ENCODE data around the gene DPYSL4. TPM values are rescaled to one million over a fixed set of nuclear protein-coding genes. Genes with fewer than 3 reads are reported as not detected.

Gene DPYSL4
- total RNA-seq, 1 experiment from 2014 or later: 26.3 TPM

GRCh38 chr10:132139526-132139925, 47.2 kb upstream of the DPYSL4 start:
- H3K14ac ChIP-seq (ENCODE audit: insufficient read depth, low read length): no peak overlapping the region

More at GRCh38 chr10:132139526-132139925, 47.2 kb upstream of the DPYSL4 start:
- Histone ChIP-seq H3K23ac (ENCODE audit: insufficient read length, low read depth, low read length) (no peak overlapping the region), H2BK12ac (ENCODE audit: insufficient read length, low read depth, low read length) (no peak overlapping the region), H3K56ac (ENCODE audit: insufficient read length, low read depth, low read length) (no peak overlapping the region), H4K20me1 (ENCODE audit: control insufficient read depth, insufficient read depth, insufficient read length) (no peaks in the 10 kb centered on the region), H4K8ac (replicated peaks; ENCODE audit: insufficient read length, low read depth, low read length) (no peak overlapping the region), H2BK5ac (ENCODE audit: insufficient read length, low read length) (no peak overlapping the region), H4K5ac (ENCODE audit: insufficient read length, low read depth, low read length) (no peak overlapping the region), H2BK15ac (ENCODE audit: low read depth, low read length) (no peak overlapping the region), H3K27me3 (ENCODE audit: insufficient read depth, low read length) (no peaks in the 10 kb centered on the region), H2BK20ac (ENCODE audit: low read depth, low read length, poor library complexity, severe bottlenecking) (no peak overlapping the region), H2AK5ac (ENCODE audit: insufficient read length, low read length) (no peak overlapping the region), H3K79me2 (ENCODE audit: insufficient read depth, low read length) (no peaks in the 10 kb centered on the region), H3K27ac (ENCODE audit: insufficient read length, low read depth, low read length) (no peak overlapping the region), H3T11ph (ENCODE audit: low read length) (no peak overlapping the region), H3K23me2 (ENCODE audit: insufficient read length, low read depth, low read length, poor library complexity, severe bottlenecking) (no peaks in the 10 kb centered on the region), H3K9me3 (ENCODE audit: control insufficient read depth, low read depth, low read length) (no peaks in the 10 kb centered on the region), H2BK120ac (ENCODE audit: low read depth, low read length, poor library complexity, severe bottlenecking) (no peak overlapping the region), H3K4me2 (ENCODE audit: insufficient read depth, insufficient read length, low read length) (no peak overlapping the region), H4K91ac (ENCODE audit: insufficient read length, low read depth, low read length) (no peak overlapping the region), H3K4ac (ENCODE audit: low read depth, low read length) (no peak overlapping the region), H3K4me1 (ENCODE audit: insufficient read depth, low read length) (no peaks in the 10 kb centered on the region), H3K18ac (ENCODE audit: insufficient read length, low read depth, low read length) (no peak overlapping the region), H3K79me1 (ENCODE audit: insufficient read depth, low read depth, low read length, poor library complexity, severe bottlenecking) (no peaks in the 10 kb centered on the region), H3K9ac (ENCODE audit: extremely low read depth, insufficient read length, low read length) (no peak overlapping the region), H2AFZ (ENCODE audit: low read length) (no peak overlapping the region)
- no peaks in the 10 kb centered on the region for H3K9me3 Mint-ChIP-seq
- WGBS (ENCODE audit: extremely low coverage, insufficient read length, low lambda C conversion rate): no CpG with 5 or more reads among the region's 10 CpGs
- DNase-seq: no peak
- no peak overlapping the region for H3K27ac Mint-ChIP-seq
- no peak for TF ChIP-seq CTCF (conservative IDR thresholded peaks at IDR 0.05)
- no peak overlapping the region for H3K4me3 Mint-ChIP-seq
- H3K36me3 Mint-ChIP-seq (ENCODE audit: insufficient read depth in 1 of 3, low read depth in 3 of 3): no peaks in the 10 kb centered on the region; a peak in 1 of 7 replicates
- no peaks in the 10 kb centered on the region; the same call in 1 of the 2 replicates for H3K27me3 Mint-ChIP-seq (ENCODE audit: low read depth)
- peaks cover 7 to 13% of the 10 kb centered on the region in 2 experiments for H3K4me1 Mint-ChIP-seq

Data from H9 (cell line).